GM18511 (cell line): ENCODE measurements around the gene SERTAD2.

Experiments
- ATAC-seq: cut with Tn5 transposase; IDR thresholded peaks from one replicate; pipeline ENCODE4 v1.9.1; 2021; ENCODE audit warnings: mild to moderate bottlenecking, moderate library complexity; ENCODE audit not compliant: unreplicated experiment

The SERTAD2 gene

GRCh38 chr2:64586883-64587481 is 66.7 kb downstream of the SERTAD2 start:
- ATAC-seq = no peak

- ATAC-seq = no peak
Measured at GRCh38 chr2:64586054-64586453, 67.7 kb downstream of the SERTAD2 start.

GRCh38 chr2:64582774-64583340 is 70.9 kb downstream of the SERTAD2 start:
- ATAC-seq = peak; percentile 91

GRCh38 chr2:64581777-64582539 is 71.8 kb downstream of the SERTAD2 start:
- peak; percentile 53 for ATAC-seq
